BE2C (cell line): ENCODE measurements around the gene ORM2.
A peak's percentile ranks its signal among the peaks of the same experiment; 100 is the strongest.

Experiments
- DNase-seq: peaks from one replicate; pipeline ENCODE4 v3.0.0-alpha.2; 2020
- H3K27me3 ChIP-seq: fragments of 250-450 bp; sonication (Bioruptor Pico); 2 replicates; pipeline ENCODE4 v1.5.1; 2020; ENCODE audit warnings: mild to moderate bottlenecking
- H3K36me3 ChIP-seq: fragments of 250-450 bp; sonication (Bioruptor Pico); 2 replicates; pipeline ENCODE4 v1.5.1; 2020; ENCODE audit warnings: mild to moderate bottlenecking
- H3K4me1 ChIP-seq: fragments of 250-450 bp; sonication (Bioruptor Pico); 2 replicates; pipeline ENCODE4 v1.5.1; 2020
- H3K4me3 ChIP-seq: 2 replicates; pipeline ENCODE4 v1.5.1; 2011; ENCODE audit warnings: low read depth, low read length
- H3K9me3 ChIP-seq: fragments of 250-450 bp; sonication (Bioruptor Pico); 2 replicates; pipeline ENCODE4 v1.5.1; 2020
- TF ChIP-seq, protein P1 (sequence below): IDR thresholded peaks from 2 replicates; pipeline ENCODE4 v1.5.1; 2012; ENCODE audit warnings: mild to moderate bottlenecking, low read depth, low read length

The ORM2 gene

DNA sequence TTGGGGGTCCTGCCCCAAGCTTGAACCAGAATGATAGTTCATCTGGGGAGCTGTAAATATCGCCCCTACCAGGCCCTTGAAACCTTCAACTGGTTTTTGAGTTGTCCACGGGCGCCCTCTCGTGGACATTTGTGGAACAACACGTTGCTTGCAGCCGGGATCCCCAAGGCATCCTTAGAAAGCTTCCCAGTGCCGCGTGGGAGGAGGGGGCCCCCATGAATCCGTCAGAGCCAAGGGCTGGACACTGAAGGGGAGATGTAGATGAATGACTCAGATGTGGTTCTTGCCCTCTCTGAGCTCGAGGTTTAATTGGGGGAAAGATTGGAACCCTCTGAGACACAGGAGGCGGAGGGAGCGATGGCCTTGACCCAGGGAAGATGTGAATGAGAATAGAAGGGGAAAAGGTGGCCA lies 38.6 kb upstream of the ORM2 start:
- Histone ChIP-seq H3K4me3 (no peak overlapping the region), H3K27me3 (peaks cover 3% of the 10 kb centered on the region; the same call in 1 of the 2 replicates), H3K36me3 (no peaks in the 10 kb centered on the region), H3K4me1 (no peaks in the 10 kb centered on the region), H3K9me3 (no peaks in the 10 kb centered on the region)
- DNase-seq: peak; percentile 71
- TF ChIP-seq, protein P1, sequence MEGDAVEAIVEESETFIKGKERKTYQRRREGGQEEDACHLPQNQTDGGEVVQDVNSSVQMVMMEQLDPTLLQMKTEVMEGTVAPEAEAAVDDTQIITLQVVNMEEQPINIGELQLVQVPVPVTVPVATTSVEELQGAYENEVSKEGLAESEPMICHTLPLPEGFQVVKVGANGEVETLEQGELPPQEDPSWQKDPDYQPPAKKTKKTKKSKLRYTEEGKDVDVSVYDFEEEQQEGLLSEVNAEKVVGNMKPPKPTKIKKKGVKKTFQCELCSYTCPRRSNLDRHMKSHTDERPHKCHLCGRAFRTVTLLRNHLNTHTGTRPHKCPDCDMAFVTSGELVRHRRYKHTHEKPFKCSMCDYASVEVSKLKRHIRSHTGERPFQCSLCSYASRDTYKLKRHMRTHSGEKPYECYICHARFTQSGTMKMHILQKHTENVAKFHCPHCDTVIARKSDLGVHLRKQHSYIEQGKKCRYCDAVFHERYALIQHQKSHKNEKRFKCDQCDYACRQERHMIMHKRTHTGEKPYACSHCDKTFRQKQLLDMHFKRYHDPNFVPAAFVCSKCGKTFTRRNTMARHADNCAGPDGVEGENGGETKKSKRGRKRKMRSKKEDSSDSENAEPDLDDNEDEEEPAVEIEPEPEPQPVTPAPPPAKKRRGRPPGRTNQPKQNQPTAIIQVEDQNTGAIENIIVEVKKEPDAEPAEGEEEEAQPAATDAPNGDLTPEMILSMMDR: peak; percentile 86

GRCh38 chr9:114291886-114292590 lies 37.6 kb upstream of the ORM2 start:
- H3K4me1 ChIP-seq: no peaks in the 10 kb centered on the region
- no peak for DNase-seq
- TF ChIP-seq, protein P1: no peak
- no peaks in the 10 kb centered on the region for H3K9me3 ChIP-seq
- H3K4me3 ChIP-seq: no peak overlapping the region
- H3K36me3 ChIP-seq: no peaks in the 10 kb centered on the region
- H3K27me3 ChIP-seq: peaks cover 3% of the 10 kb centered on the region; the same call in 1 of the 2 replicates

GRCh38 chr9:114294664-114295063 lies 35.0 kb upstream of the ORM2 start:
- Histone ChIP-seq H3K4me3 (no peak overlapping the region), H3K36me3 (no peaks in the 10 kb centered on the region)

GRCh38 chr9:114296338-114296737 lies 33.3 kb upstream of the ORM2 start:
- no peak overlapping the region for H3K4me3 ChIP-seq
- DNase-seq: no peak
- TF ChIP-seq, protein P1: no peak
- H3K36me3 ChIP-seq: no peaks in the 10 kb centered on the region
- no peaks in the 10 kb centered on the region for H3K4me1 ChIP-seq
- H3K9me3 ChIP-seq: no peaks in the 10 kb centered on the region
- no peaks in the 10 kb centered on the region; the same call in 1 of the 2 replicates for H3K27me3 ChIP-seq

More at GRCh38 chr9:114294664-114295063, 35.0 kb upstream of the ORM2 start:
- no peaks in the 10 kb centered on the region for H3K9me3 ChIP-seq
- H3K27me3 ChIP-seq: peaks cover 3% of the 10 kb centered on the region; the same call in 1 of the 2 replicates
- TF ChIP-seq, protein P1: no peak
- no peaks in the 10 kb centered on the region for H3K4me1 ChIP-seq
- no peak for DNase-seq

- no peak overlapping the region for H3K4me3 ChIP-seq
- TF ChIP-seq, protein P1: no peak
- no peaks in the 10 kb centered on the region for H3K27me3 ChIP-seq
- no peaks in the 10 kb centered on the region for H3K4me1 ChIP-seq
- no peaks in the 10 kb centered on the region for H3K9me3 ChIP-seq
- H3K36me3 ChIP-seq: no peaks in the 10 kb centered on the region
- DNase-seq: no peak
Observed at GRCh38 chr9:114299286-114300152, 30.1 kb upstream of the ORM2 start.
